Measurements from ENCODE around the gene TNK2.
"Not testable (repeated sequence)": the region's sequence is repeated elsewhere in the genome, so short reads cannot be mapped to it uniquely, and the experiment has no call there.

Gene TNK2

GRCh38 chr3:195885036-195885891 lies 23.1 kb downstream of the TNK2 start:
- DNase-seq (ENCODE audit: low spot score), result no peak

GRCh38 chr3:195884691-195885035 lies 23.7 kb downstream of the TNK2 start:
- no peak for DNase-seq (ENCODE audit: low spot score)

- DNase-seq (ENCODE audit: low spot score), result no peak
Measured at GRCh38 chr3:195883801-195884200, 24.6 kb downstream of the TNK2 start.

- no peak for DNase-seq (ENCODE audit: low spot score)
Measured at GRCh38 chr3:195883160-195883559, 25.2 kb downstream of the TNK2 start.

GRCh38 chr3:195882002-195882441 lies 26.3 kb downstream of the TNK2 start:
- DNase-seq (ENCODE audit: low spot score), result no peak

- no peak for DNase-seq (ENCODE audit: low spot score)
Measured at GRCh38 chr3:195881276-195881988, 26.9 kb downstream of the TNK2 start.

GRCh38 chr3:195880037-195880431 lies 28.3 kb downstream of the TNK2 start:
- DNase-seq (ENCODE audit: low spot score), result no peak

- no peak for DNase-seq (ENCODE audit: low spot score)
Measured at GRCh38 chr3:195879416-195880036, 28.8 kb downstream of the TNK2 start.

- no peak for DNase-seq (ENCODE audit: low spot score)
Measured at GRCh38 chr3:195878424-195879274, 29.7 kb downstream of the TNK2 start.

GRCh38 chr3:195877767-195878423 lies 30.5 kb downstream of the TNK2 start:
- no peak for DNase-seq (ENCODE audit: low spot score)

GRCh38 chr3:195877136-195877715 lies 31.1 kb downstream of the TNK2 start:
- DNase-seq (ENCODE audit: low spot score), result no peak

- DNase-seq (ENCODE audit: low spot score), result no peak
Measured at GRCh38 chr3:195876297-195877064, 31.9 kb downstream of the TNK2 start.

- DNase-seq (ENCODE audit: low spot score), result no peak
Measured at GRCh38 chr3:195875482-195876236, 32.7 kb downstream of the TNK2 start.

- DNase-seq (ENCODE audit: low spot score), result no peak
Measured at GRCh38 chr3:195873971-195874370, 34.4 kb downstream of the TNK2 start.

GRCh38 chr3:195873281-195873887 lies 35.0 kb downstream of the TNK2 start:
- DNase-seq (ENCODE audit: low spot score), result no peak

GRCh38 chr3:195872800-195873199 lies 35.6 kb downstream of the TNK2 start:
- no peak for DNase-seq (ENCODE audit: low spot score)

GRCh38 chr3:195872097-195872496 lies 36.3 kb downstream of the TNK2 start:
- no peak for DNase-seq (ENCODE audit: low spot score)

- not testable (repeated sequence) for DNase-seq (ENCODE audit: low spot score)
Measured at GRCh38 chr3:195871686-195872085, 36.7 kb downstream of the TNK2 start.

GRCh38 chr3:195870937-195871336 lies 37.4 kb downstream of the TNK2 start:
- DNase-seq (ENCODE audit: low spot score), result no peak
